LNCaP clone FGC (cell line): ENCODE measurements around the gene TMEM9.

ENCODE experiments used
- DNase-seq: peaks from one replicate; pipeline ENCODE4 v3.0.0-alpha.2; 2011; ENCODE audit warnings: low read depth
- H3K4me3 ChIP-seq: 2 replicates; pipeline ENCODE4 v1.5.1; 2011; ENCODE audit warnings: mild to moderate bottlenecking, low read depth, low read length, control low read depth
- TF ChIP-seq, protein P1 (sequence below): IDR thresholded peaks from 2 replicates; pipeline ENCODE4 v1.5.1; 2012; ENCODE audit warnings: mild to moderate bottlenecking; ENCODE audit not compliant: control insufficient read depth, insufficient read depth; ENCODE audit errors: extremely low read depth

The TMEM9 gene

DNA sequence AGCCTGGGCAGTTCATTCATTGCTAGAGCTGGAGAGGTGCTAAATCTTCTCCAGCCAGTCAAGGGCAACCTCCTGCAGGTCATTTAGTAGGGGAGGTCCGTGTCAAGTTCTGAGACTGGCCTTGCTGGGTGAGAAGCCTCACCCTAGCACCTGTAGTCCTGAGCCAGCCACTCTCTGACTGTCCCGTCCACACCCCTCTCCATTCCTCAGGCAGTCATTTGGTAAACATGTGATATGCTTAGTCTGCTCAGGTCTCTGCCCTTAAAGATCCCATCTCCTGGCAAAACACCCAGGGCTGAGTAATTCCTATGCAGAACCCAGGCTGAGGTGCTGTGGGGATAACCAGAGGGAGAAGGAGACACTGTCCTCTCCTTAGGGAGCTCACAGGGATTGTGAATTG is 22.7 kb upstream of the TMEM9 start:
- TF ChIP-seq, protein P1, sequence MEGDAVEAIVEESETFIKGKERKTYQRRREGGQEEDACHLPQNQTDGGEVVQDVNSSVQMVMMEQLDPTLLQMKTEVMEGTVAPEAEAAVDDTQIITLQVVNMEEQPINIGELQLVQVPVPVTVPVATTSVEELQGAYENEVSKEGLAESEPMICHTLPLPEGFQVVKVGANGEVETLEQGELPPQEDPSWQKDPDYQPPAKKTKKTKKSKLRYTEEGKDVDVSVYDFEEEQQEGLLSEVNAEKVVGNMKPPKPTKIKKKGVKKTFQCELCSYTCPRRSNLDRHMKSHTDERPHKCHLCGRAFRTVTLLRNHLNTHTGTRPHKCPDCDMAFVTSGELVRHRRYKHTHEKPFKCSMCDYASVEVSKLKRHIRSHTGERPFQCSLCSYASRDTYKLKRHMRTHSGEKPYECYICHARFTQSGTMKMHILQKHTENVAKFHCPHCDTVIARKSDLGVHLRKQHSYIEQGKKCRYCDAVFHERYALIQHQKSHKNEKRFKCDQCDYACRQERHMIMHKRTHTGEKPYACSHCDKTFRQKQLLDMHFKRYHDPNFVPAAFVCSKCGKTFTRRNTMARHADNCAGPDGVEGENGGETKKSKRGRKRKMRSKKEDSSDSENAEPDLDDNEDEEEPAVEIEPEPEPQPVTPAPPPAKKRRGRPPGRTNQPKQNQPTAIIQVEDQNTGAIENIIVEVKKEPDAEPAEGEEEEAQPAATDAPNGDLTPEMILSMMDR: no peak
- no peak for DNase-seq
- H3K4me3 ChIP-seq: no peak overlapping the region

DNA sequence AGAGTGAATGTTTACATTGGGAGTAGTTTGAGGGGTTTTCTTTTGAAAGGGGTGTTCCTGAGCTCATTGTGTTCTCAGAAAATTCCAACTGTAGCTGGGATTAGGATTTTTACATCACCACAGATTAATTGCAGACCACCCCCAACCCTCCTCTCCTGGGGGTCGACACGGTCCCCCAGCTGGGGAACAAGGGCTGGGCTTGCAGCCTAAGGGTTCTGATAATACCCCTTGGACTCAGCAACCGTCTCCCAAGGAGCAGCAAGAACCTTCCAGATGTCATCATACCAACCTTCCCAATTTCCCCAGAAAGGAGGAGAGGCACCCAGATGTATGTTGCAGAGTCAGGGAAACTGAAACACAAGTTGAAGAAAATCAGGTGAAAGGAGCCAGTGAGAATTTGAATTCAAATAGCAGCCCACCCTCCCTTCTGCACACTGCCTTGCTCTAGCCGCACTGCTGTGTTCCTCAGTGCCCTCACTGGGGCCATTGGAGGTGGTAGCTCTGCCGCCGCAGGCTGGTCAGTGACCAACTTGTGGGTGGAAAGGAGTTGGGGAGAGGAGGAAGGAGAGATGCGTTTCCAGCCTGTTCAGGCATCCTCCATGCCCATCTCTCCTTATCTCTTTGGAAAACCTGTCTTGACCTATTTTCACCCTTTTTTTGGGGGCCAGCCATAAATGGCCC is 21.7 kb upstream of the TMEM9 start:
- DNase-seq: no peak
- TF ChIP-seq, protein P1: no peak
- no peak overlapping the region for H3K4me3 ChIP-seq

DNA sequence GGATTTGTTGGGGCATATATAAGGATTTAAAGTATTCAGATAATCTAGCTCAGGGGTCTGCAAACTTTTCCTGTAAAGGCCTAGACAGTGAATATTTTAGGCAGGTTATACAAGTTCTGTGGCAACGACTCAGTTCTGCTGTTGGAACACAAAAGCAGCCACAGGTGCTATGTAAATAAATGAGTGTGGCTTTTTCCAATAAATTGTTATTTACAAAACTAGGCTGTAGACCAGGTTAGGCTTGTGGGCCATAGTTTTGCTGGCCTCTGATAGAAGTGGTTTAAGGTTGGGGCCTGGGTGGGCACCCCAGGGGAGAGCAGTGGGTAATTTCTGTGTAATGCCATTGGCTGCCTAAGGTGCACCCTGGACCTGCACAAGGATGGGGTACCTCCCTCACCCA is 19.5 kb upstream of the TMEM9 start:
- TF ChIP-seq, protein P1: no peak
- H3K4me3 ChIP-seq: no peak overlapping the region
- DNase-seq: peak; percentile 70

DNA sequence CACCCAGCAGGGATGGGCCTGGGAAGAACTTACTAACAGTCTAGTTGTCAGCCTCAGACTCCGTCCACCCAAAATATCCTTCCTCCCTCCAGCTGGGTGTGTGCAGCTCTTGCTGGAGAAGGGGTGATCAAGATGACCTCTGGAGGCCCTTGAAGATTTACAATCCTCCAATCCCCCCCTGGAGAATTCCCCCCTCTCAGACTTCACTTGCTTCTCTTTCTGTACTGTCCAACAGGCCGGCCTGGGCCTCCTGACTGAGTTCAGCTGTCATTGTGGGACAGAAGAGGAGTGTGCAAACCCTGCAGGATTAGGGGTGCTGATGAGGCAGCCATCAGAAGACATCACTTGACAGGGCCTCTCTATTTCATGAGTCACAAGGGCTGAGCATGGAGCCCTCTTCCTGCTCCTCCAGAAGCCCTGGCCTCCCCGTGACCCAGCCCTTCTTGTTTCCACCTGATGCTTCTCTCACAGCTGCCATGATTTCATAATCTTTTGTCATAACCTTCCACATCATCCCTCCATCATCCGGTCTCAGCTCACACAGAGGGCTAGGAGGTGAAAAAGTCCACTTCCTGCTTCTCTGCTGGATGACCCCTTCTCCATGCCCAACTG is 18.8 kb upstream of the TMEM9 start:
- H3K4me3 ChIP-seq: no peak overlapping the region
- no peak for DNase-seq

DNA sequence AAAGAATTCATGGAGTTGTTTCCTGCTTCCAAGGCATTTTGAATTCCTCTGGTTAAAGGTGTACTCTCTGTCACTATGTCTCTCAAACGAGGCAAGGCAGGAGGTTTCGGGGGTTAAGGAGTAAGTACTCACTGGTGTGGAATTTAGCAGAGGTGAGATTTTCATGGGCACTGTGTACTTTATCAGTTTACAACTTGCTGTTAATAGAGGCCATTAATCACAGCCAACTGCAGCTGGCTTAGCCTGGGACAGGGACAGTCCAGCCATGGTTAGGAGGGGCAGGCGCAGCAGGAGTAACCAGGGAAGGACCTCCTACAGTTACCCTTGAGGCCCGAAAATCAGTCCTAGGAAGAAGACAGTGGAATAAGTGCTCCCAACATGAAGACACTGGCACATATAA is 18.1 kb upstream of the TMEM9 start:
- DNase-seq: no peak
- TF ChIP-seq, protein P1: no peak
- no peak overlapping the region for H3K4me3 ChIP-seq

More for the DNA sequence above, 18.8 kb upstream of the TMEM9 start:
- TF ChIP-seq, protein P1: no peak

DNA sequence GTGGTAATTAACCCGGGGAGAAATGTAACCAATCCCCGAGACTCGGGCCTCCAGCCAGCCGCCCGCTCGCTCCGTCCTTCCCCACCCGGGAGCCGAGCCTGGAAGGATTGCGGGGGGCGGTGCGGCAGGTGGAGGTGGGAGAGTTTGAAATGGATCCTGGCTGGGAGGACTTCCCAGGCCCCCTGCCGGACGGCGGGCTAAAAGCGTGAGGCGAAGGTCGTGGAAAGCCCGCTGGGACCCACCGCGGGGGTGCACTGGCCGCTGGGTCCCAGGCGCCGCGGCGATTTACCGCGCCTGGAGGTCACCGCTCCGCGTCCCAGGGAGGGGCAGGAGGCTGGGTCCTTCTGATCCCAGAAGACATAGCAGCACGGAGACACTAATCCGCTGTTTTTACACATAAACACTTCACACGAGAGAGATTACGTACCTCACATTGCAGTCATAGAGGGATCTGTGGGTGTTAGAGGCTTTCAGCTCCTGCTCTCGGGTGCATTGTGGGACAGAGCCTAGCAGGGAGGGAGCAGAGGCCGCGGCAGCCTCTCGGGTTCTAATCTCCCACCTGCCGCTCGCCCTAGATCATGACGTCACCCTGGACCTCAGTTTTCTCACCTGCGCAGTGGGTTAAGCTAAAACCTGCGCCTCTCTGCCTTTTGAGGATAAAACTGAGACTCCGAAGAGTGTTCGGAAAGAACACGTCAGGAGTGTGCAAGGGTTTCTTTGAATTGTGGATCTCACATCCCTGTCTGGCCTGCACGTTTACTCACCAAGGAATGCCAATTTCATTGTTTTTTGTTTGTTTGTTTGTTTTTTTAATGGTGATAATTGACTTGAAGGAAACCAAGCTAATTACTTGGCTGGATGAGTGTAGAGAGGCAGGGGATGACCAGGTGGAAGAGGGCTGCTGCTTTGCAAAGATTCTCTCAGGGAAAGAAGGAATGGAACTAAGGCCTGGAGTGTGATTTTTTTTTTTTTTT is 17.1 kb upstream of the TMEM9 start:
- no peak for DNase-seq
- H3K4me3 ChIP-seq: peak overlapping the region; percentile 47
- TF ChIP-seq, protein P1: peak; percentile 22; the same call in 1 of the 2 replicates
